Mesothelial cell of epicardium (in vitro differentiated cells): ENCODE data around the gene RASSF1. TPM values are rescaled to one million over a fixed set of nuclear protein-coding genes. Genes with fewer than 3 reads are reported as not detected.

Experiments used
- DNase-seq, 2 experiments: peaks; one replicate each; pipeline ENCODE4 v3.0.0; 2021; ENCODE audit warnings: low spot score in 2 of 2; ENCODE audit not compliant: unreplicated experiment in 2 of 2
- H3K27ac Mint-ChIP-seq: 2 replicates; pipeline ENCODE4 v1.8.0; 2021; ENCODE audit warnings: mixed read lengths
- H3K27me3 Mint-ChIP-seq: 2 replicates; pipeline ENCODE4 v1.8.0; 2021; ENCODE audit warnings: low read depth, mixed read lengths
- H3K36me3 Mint-ChIP-seq: 2 replicates; pipeline ENCODE4 v1.8.0; 2021; ENCODE audit warnings: mixed read lengths
- H3K4me1 Mint-ChIP-seq: 2 replicates; pipeline ENCODE4 v1.8.0; 2021; ENCODE audit warnings: mixed read lengths
- H3K4me3 Mint-ChIP-seq: 2 replicates; pipeline ENCODE4 v1.8.0; 2021; ENCODE audit warnings: mild to moderate bottlenecking, moderate library complexity, mixed read lengths
- H3K9me3 Mint-ChIP-seq: 2 replicates; pipeline ENCODE4 v1.8.0; 2021; ENCODE audit warnings: mixed read lengths
- total RNA-seq: library from RNA; stranded (reverse); gene quantifications from 3 replicates; pipeline ENCODE4 v1.2.1, GENCODE V29; 2021
- TF ChIP-seq, protein P1 (sequence below): fragments of 200-600 bp; sonication (generic); IDR thresholded peaks from one replicate; pipeline ENCODE4 v1.5.0; 2021; ENCODE audit warnings: antibody characterized with exemption; ENCODE audit not compliant: unreplicated experiment

Gene RASSF1
- total RNA-seq, 1 donor from 2014 or later = 15.4 TPM

DNA sequence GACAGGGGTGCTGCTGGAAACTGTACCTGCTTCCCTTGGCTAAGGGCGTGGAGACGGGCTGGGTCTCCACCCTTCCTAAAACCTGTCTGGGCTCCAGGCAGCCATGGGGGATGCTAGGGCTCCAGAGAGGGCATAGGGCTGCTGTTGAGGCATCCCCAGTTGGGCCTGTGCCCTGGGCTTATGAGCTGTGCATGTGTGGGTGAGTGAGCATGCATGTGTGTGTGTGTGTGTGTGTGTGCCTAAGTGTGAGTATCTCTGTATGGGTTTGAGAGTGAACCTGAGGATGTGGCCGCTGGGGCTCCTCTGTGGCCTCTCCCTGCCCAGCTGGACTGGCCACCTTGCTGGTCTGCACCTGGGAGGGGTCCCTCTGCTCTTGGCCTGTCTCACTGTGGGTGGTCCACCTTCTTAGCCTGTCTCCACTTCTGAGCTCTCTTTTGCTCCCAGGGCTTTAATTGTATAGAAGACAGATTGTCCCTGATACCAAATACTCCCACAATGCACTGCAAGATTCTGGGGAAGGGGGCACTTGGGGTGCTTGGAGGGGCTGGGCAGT, 30.6 kb upstream of the RASSF1 start:
- TF ChIP-seq, protein P1, sequence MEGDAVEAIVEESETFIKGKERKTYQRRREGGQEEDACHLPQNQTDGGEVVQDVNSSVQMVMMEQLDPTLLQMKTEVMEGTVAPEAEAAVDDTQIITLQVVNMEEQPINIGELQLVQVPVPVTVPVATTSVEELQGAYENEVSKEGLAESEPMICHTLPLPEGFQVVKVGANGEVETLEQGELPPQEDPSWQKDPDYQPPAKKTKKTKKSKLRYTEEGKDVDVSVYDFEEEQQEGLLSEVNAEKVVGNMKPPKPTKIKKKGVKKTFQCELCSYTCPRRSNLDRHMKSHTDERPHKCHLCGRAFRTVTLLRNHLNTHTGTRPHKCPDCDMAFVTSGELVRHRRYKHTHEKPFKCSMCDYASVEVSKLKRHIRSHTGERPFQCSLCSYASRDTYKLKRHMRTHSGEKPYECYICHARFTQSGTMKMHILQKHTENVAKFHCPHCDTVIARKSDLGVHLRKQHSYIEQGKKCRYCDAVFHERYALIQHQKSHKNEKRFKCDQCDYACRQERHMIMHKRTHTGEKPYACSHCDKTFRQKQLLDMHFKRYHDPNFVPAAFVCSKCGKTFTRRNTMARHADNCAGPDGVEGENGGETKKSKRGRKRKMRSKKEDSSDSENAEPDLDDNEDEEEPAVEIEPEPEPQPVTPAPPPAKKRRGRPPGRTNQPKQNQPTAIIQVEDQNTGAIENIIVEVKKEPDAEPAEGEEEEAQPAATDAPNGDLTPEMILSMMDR = no peak
- peak overlapping the region; percentile 69 for H3K27ac Mint-ChIP-seq
- peaks cover under 1% of the 10 kb centered on the region for H3K27me3 Mint-ChIP-seq
- H3K9me3 Mint-ChIP-seq = no peaks in the 10 kb centered on the region
- no peaks in the 10 kb centered on the region for H3K36me3 Mint-ChIP-seq
- no peak for DNase-seq
- H3K4me3 Mint-ChIP-seq = no peak overlapping the region
- H3K4me1 Mint-ChIP-seq = peaks cover 31% of the 10 kb centered on the region

- no peak overlapping the region for H3K4me3 Mint-ChIP-seq
- H3K27ac Mint-ChIP-seq = peak overlapping the region; percentile 44
- DNase-seq = no peak
These were observed 30.0 kb upstream of the RASSF1 start for GRCh38 chr3:50370594-50370993.

DNA sequence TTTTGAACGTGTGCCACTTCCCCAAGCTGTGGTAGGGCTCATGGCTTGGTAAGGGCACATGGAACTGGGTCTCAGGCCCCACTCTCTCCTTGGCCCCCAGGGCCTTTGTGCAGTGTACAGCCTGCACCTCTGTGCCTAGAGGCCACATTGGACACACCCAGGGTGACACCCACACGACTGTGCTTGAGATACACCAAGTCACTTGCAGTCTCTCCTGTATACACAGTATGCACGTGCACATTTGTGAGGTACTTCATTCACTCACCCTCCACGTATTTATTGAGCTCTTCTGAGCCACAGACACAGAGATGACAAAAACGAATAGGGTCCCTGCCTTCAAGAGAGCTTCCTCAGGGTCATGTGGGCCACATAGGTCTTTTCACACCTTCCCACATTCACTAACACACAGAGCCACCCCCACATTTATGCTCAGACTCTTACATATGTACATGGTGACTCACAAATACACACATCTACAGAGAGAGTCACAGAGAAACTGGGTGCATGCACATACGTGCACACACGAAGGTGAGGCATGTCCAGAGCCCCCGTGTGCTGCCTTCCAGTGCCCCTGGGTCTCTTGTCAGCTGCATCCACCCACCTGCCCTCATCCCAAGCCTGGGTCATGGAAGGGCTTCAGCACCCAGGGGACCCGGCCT, 28.5 kb upstream of the RASSF1 start:
- Mint-ChIP-seq H3K4me1 (peaks cover 35% of the 10 kb centered on the region), H3K9me3 (no peaks in the 10 kb centered on the region), H3K4me3 (no peak overlapping the region), H3K27ac (no peak overlapping the region), H3K27me3 (peaks cover 2% of the 10 kb centered on the region), H3K36me3 (no peaks in the 10 kb centered on the region)
- TF ChIP-seq, protein P1 = no peak
- no peak for DNase-seq

More at GRCh38 chr3:50370594-50370993, 30.0 kb upstream of the RASSF1 start:
- Mint-ChIP-seq H3K4me1 (peaks cover 33% of the 10 kb centered on the region), H3K9me3 (no peaks in the 10 kb centered on the region), H3K27me3 (peaks cover 2% of the 10 kb centered on the region), H3K36me3 (no peaks in the 10 kb centered on the region)
- TF ChIP-seq, protein P1 = no peak

- Mint-ChIP-seq H3K36me3 (no peaks in the 10 kb centered on the region), H3K4me3 (peak overlapping the region; percentile 80), H3K27ac (no peak overlapping the region), H3K9me3 (no peaks in the 10 kb centered on the region), H3K4me1 (peaks cover 19% of the 10 kb centered on the region), H3K27me3 (peaks cover 4% of the 10 kb centered on the region)
- DNase-seq = no peak
- TF ChIP-seq, protein P1 = no peak
These were observed 25.2 kb upstream of the RASSF1 start for GRCh38 chr3:50365842-50366220.

DNA sequence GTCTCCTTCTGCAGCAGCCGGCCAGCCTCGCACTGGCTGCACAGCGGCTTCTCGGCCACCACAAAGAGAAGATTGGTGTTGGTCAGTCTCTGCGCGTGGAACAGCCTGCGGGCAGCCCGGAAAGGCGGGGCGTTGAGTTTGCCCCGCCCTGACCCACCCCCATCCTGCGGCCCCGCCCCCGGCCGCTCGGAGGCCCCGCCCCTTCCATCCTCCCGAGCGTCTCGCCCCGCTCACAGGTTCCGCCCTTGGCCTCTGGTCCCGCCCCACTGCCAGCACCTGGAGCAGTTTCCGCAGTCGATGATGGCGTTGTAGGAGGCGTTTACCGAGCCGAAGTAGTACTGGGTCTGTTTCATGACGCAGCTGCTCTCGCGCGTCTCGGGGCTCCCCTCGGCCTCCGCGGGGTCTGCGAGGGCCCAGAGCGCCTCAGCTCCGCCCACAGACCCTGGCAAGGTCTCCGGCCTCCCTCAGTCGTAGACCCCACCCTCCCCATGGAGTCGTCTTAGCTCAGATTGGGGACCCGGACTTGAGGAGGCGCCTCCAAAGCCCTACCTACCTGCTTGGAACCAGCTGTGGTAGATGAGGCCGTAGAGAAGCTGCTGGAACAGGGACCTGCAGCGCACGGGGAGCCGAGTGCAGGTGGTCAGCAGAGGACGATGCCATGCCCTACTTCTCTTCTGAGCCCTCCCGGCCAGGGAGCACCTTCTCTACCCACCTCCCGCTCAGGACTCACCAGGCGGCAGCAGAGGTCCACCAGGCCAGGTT, 24.6 kb upstream of the RASSF1 start:
- TF ChIP-seq, protein P1 = no peak
- Mint-ChIP-seq H3K4me3 (peak overlapping the region; percentile 80), H3K27ac (peak overlapping the region; percentile 25)

More for the DNA sequence above, 24.6 kb upstream of the RASSF1 start:
- Mint-ChIP-seq H3K27me3 (peaks cover 4% of the 10 kb centered on the region), H3K4me1 (peaks cover 16% of the 10 kb centered on the region), H3K9me3 (no peaks in the 10 kb centered on the region), H3K36me3 (no peaks in the 10 kb centered on the region)
- peak; percentile 80 to 82 for DNase-seq
